ENCODE data around the gene PLP2.

Gene PLP2

GRCh38 chrX:49186125-49187027, 14.7 kb downstream of the PLP2 start, which contains the start of gene PRICKLE3:
Gene PRICKLE3 (minus strand): TSS chrX:49186373. CDS start chrX:49186297, 76 bp downstream.
- DNase-seq (ENCODE audit: low read depth): peak; percentile 53

GRCh38 chrX:49187028-49187394, 15.3 kb downstream of the PLP2 start:
- DNase-seq (ENCODE audit: low read depth): no peak

- no peak for DNase-seq (ENCODE audit: low read depth)
Measured at GRCh38 chrX:49187526-49187925, 15.8 kb downstream of the PLP2 start.

GRCh38 chrX:49188468-49189076, 16.9 kb downstream of the PLP2 start:
- no peak for DNase-seq (ENCODE audit: low read depth)

GRCh38 chrX:49189606-49190005, 17.9 kb downstream of the PLP2 start:
- DNase-seq (ENCODE audit: low read depth): no peak

- DNase-seq (ENCODE audit: low read depth): peak; percentile 75
Measured at GRCh38 chrX:49190821-49191573, 19.3 kb downstream of the PLP2 start.

- no peak for DNase-seq (ENCODE audit: low read depth)
Measured at GRCh38 chrX:49191574-49192011, 19.9 kb downstream of the PLP2 start.

GRCh38 chrX:49192722-49193328, 21.1 kb downstream of the PLP2 start:
- no peak for DNase-seq (ENCODE audit: low read depth)

- DNase-seq (ENCODE audit: low read depth): no peak
Measured at GRCh38 chrX:49193542-49193964, 21.9 kb downstream of the PLP2 start.

- DNase-seq (ENCODE audit: low read depth): no peak
Measured at GRCh38 chrX:49197543-49198087, 25.9 kb downstream of the PLP2 start.

- no peak for DNase-seq (ENCODE audit: low read depth)
Measured at GRCh38 chrX:49198540-49199314, 27.0 kb downstream of the PLP2 start.

- no peak for DNase-seq (ENCODE audit: low read depth)
Measured at GRCh38 chrX:49199315-49199595, 27.6 kb downstream of the PLP2 start.

GRCh38 chrX:49199906-49200771, 28.4 kb downstream of the PLP2 start, which contains the start of gene SYP:
Gene SYP (minus strand): TSS chrX:49200193. CDS start chrX:49200186, 7 bp downstream.
- peak; percentile 82 for DNase-seq (ENCODE audit: low read depth)

GRCh38 chrX:49202022-49202421, 30.3 kb downstream of the PLP2 start:
- DNase-seq (ENCODE audit: low read depth): no peak

- no peak for DNase-seq (ENCODE audit: low read depth)
Measured at GRCh38 chrX:49203536-49203935, 31.8 kb downstream of the PLP2 start.

GRCh38 chrX:49204017-49204416, 32.3 kb downstream of the PLP2 start:
- DNase-seq (ENCODE audit: low read depth): no peak

- DNase-seq (ENCODE audit: low read depth): no peak
Measured at GRCh38 chrX:49204709-49205108, 33.0 kb downstream of the PLP2 start.

GRCh38 chrX:49205443-49205842, 33.7 kb downstream of the PLP2 start:
- no peak for DNase-seq (ENCODE audit: low read depth)

GRCh38 chrX:49206543-49206942, 34.8 kb downstream of the PLP2 start:
- DNase-seq (ENCODE audit: low read depth): no peak

GRCh38 chrX:49208399-49208798, 36.7 kb downstream of the PLP2 start:
- DNase-seq (ENCODE audit: low read depth): no peak

Data from activated T-helper 1 cell treated with Interleukin-2 at 50 U/mL for 16 hours (primary cell).